ENCODE measurements around the gene RHBDL2.

RHBDL2 gene

DNA sequence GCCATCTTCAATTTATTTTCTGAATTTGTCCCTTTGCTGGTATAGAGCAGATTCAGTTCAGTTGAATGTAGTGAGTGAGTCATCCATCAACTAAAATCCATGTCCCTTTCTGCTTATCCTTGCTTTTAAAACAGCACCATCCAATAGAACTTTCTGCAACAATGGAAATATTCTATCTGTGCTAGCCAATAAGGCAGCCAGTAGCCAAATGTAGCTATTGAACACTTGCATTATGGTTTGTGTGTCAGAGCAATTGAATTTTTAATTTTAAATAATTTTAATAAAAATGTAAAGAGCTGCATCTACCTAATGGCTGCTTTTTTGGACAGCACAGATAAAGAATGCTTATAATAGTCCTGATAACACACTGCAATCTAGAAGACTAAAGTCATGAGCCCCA lies 60.1 kb downstream of the RHBDL2 start, which contains the start of gene GJA9:
Gene GJA9 (minus strand): TSS at position 101 of the 400 bp plus-strand sequence. CDS start 5,489 bp downstream, outside the sequence.
- Histone ChIP-seq H3K36me3 (ENCODE audit: insufficient read depth, low read length) (no peaks in the 10 kb centered on the region), H3K27me3 (ENCODE audit: insufficient read depth, low read length) (no peaks in the 10 kb centered on the region), H3K27ac (ENCODE audit: low read depth, low read length) (no peak within 1 kb of the TSS), H3K79me2 (ENCODE audit: control insufficient read depth, insufficient read depth, low read length, unreplicated experiment) (no peaks in the 10 kb centered on the region), H3K4me1 (ENCODE audit: control insufficient read depth, insufficient read depth, low read length, unreplicated experiment) (no peaks in the 10 kb centered on the region), H2AFZ (ENCODE audit: low read length, unreplicated experiment) (no peak within 1 kb of the TSS), H3K4me3 (ENCODE audit: low read depth, low read length) (no peak within 1 kb of the TSS)

DNA sequence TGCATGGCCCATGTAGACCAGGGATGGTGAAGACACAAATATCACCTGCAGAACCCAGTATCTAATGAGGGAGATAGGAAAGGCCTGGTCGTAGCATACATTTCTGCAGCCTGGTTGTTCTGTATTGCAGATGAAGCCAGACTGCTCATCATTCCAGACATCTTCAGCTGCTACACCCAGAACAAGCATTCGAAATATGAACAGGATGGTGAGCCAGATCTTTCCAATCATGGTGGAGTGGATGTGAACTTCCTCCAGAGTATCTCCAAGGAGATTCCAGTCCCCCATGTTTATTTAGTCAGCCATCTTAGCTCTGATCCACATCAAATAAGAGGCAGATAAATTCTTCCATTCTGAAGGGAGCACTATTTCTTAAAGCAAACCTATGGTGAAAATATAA lies 65.8 kb downstream of the RHBDL2 start:
- Histone ChIP-seq H3K79me2 (ENCODE audit: control insufficient read depth, insufficient read depth, low read length, unreplicated experiment) (peaks cover 24% of the 10 kb centered on the region), H3K27ac (ENCODE audit: low read depth, low read length) (no peak overlapping the region), H2AFZ (ENCODE audit: low read length, unreplicated experiment) (no peak overlapping the region), H3K27me3 (ENCODE audit: insufficient read depth, low read length) (no peaks in the 10 kb centered on the region), H3K4me1 (ENCODE audit: control insufficient read depth, insufficient read depth, low read length, unreplicated experiment) (peaks cover 15% of the 10 kb centered on the region), H3K36me3 (ENCODE audit: insufficient read depth, low read length) (no peaks in the 10 kb centered on the region), H3K4me3 (ENCODE audit: low read depth, low read length) (no peak overlapping the region)

DNA sequence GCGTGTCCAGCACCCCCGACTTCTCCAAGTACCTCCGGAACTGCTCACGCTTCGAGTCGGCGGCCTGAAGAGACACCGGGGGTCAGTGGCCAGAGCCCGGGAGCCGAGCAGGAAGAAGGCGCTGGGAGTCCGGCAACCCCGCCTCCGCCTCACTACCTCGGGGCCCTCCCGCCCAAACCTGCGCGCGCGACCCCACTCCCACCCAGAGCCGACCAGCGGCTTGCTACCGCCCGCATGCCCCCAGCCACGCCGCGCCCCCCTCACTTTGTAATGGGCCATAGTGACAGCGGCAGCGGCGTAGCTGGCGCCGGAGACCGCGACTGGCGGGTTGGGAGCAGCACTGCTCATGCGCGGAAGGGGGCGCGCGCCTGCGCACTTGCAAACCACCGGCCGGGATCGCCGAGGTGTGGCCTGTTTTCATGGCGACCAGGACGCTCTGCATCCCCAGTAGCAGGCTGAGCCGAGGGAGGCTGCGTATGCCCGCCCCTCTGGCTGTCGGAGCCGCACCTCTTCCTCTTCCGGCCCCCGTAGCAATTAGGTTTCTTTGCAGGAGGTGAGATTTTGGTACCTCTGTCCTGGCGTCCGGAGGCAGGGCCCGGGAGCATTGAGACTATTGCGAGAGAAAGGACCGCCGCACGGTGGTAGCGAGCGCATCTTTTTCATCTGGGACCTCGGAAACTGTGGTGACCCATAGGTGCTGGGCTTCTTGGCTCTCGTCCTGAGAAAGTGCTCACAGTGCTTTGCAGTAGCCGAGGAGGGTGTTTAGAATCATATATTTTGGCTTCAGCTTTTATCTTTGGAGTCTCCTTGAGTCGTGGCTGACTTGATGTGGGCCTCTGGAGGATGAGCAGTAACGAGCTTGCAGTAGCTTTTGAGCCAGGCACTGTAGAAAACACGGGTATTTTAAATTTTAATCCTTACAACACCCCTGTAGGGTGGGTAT lies 68.3 kb downstream of the RHBDL2 start, which contains the start of gene MYCBP:
Gene MYCBP (minus strand): TSS at position 322 of the 943 bp plus-strand sequence. CDS start 43 bp downstream, at position 279.
- 0 out of 2 replicates have a peak within 1 kb of the TSS, but pooled peaks have one; percentile 14 for H3K27ac ChIP-seq (ENCODE audit: low read depth, low read length)
- peak within 1 kb of the TSS; percentile 96 for H2AFZ ChIP-seq (ENCODE audit: low read length, unreplicated experiment)
- no peaks in the 10 kb centered on the region for H3K36me3 ChIP-seq (ENCODE audit: insufficient read depth, low read length)
- no peaks in the 10 kb centered on the region for H3K27me3 ChIP-seq (ENCODE audit: insufficient read depth, low read length)
- H3K79me2 ChIP-seq (ENCODE audit: control insufficient read depth, insufficient read depth, low read length, unreplicated experiment): peaks cover 25% of the 10 kb centered on the region
- H3K4me1 ChIP-seq (ENCODE audit: control insufficient read depth, insufficient read depth, low read length, unreplicated experiment): peaks cover 15% of the 10 kb centered on the region
- peak within 1 kb of the TSS; percentile 98 for H3K4me3 ChIP-seq (ENCODE audit: low read depth, low read length)

DNA sequence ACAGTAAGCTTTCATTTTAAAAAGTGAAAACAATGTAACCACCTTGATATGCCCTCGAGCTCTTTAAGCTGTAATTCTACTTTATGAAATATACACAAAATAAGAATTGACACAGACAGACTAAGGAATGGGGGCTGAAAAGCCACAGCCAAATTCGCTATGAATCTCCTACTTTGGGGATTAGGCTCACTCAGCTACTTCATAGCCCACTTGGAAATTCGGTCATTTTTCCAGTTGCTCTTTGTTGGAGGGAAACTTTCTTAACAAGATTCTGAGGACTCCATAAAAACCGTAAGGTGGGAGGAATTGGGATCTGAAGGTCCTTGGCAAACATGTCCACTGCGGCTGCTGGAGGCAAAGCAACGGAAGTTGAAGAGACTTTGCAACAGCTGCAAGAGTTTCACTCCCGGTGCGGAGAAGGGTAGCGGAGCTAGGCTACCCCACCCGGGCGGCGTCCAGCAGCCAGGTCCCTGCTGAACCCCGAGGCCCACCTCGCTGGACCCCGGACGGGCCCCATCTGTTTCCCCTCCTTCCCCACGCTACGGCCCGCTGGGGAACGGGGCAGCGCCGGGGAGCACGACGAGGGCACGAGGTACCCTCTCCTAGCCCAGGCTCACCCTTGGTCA lies 69.1 kb downstream of the RHBDL2 start:
- Histone ChIP-seq H3K79me2 (ENCODE audit: control insufficient read depth, insufficient read depth, low read length, unreplicated experiment) (peaks cover 33% of the 10 kb centered on the region), H3K36me3 (ENCODE audit: insufficient read depth, low read length) (no peaks in the 10 kb centered on the region), H3K4me3 (ENCODE audit: low read depth, low read length) (peak overlapping the region; percentile 98), H2AFZ (ENCODE audit: low read length, unreplicated experiment) (peak overlapping the region; percentile 51), H3K4me1 (ENCODE audit: control insufficient read depth, insufficient read depth, low read length, unreplicated experiment) (peaks cover 15% of the 10 kb centered on the region), H3K27ac (ENCODE audit: low read depth, low read length) (no peak overlapping the region), H3K27me3 (ENCODE audit: insufficient read depth, low read length) (no peaks in the 10 kb centered on the region)

DNA sequence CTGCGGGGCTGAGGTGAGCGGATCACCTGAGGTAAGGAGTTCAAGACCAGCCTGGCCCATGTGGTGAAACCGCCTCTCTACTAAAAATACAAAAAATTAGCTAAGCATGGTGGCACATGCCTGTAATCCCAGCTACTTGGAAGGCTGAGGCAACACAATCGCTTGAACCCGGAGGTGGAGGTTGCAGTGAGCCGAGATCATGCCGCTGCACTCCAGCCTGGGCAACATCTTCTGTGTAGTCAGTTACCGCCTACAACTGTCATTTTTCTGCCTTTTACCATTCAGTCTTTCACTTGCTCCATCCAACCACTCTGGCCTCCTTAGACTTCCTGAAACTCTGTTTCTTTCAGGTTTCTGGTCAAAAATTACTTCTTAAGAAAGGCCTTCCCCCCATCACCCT lies 70.6 kb downstream of the RHBDL2 start:
- no peak overlapping the region for H3K4me3 ChIP-seq (ENCODE audit: low read depth, low read length)
- no peak overlapping the region for H3K27ac ChIP-seq (ENCODE audit: low read depth, low read length)
- no peaks in the 10 kb centered on the region for H3K36me3 ChIP-seq (ENCODE audit: insufficient read depth, low read length)
- peaks cover 35% of the 10 kb centered on the region for H3K79me2 ChIP-seq (ENCODE audit: control insufficient read depth, insufficient read depth, low read length, unreplicated experiment)
- H3K4me1 ChIP-seq (ENCODE audit: control insufficient read depth, insufficient read depth, low read length, unreplicated experiment): peaks cover 15% of the 10 kb centered on the region
- no peaks in the 10 kb centered on the region for H3K27me3 ChIP-seq (ENCODE audit: insufficient read depth, low read length)
- no peak overlapping the region for H2AFZ ChIP-seq (ENCODE audit: low read length, unreplicated experiment)

DNA sequence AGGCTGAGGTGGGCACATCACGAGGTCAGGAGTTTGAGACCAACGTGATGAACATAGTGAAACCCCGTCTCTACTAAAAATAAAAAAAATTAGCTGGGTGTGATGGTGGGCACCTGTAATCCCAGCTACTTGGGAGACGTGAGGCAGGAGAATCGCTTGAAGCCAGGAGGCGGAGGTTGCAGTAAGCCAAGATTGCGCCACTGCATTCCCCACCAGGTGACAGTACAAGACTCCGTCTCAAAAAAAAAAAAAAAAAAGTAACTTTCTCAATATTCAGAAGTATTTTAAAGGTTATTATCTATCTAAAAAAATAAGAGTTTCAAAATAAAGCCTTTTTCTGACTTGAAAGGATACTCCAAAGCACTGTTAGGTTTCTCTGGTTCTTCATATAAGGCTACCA lies 74.4 kb downstream of the RHBDL2 start:
- Histone ChIP-seq H3K36me3 (ENCODE audit: insufficient read depth, low read length) (0 out of 2 replicates have a peak, but pooled peaks cover 13% of the 10 kb centered on the region), H3K79me2 (ENCODE audit: control insufficient read depth, insufficient read depth, low read length, unreplicated experiment) (peaks cover 36% of the 10 kb centered on the region), H3K27me3 (ENCODE audit: insufficient read depth, low read length) (no peaks in the 10 kb centered on the region)

DNA sequence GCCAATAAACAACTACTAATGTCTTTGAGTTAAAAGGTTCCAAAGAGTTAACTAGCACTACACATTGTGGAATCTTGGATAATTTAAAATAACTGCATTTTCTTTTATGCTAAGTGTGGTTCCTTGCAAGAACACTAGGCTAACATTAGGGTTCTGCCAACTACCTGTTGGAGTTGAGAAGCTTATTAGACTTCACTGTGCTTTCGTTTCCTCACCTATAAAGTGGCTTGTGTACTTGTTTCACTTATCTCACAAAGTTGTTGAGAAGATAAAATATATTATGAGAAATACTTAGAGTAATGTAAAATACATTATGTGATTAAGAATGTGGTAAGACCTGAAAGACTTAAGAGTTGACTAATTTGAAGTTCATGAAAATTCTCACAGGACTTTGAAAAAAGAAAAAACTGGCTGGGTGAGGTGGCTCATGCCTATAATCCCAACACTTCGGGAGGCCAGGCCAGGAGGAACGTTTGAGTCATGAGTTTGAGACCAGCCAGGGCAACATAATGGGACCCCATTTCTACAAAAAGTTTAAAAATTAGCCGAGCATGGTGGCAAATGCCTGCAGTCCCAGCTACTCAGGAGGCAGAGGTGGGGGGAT lies 76.4 kb downstream of the RHBDL2 start:
- Histone ChIP-seq H3K4me3 (ENCODE audit: low read depth, low read length) (no peak overlapping the region), H3K27ac (ENCODE audit: low read depth, low read length) (no peak overlapping the region), H2AFZ (ENCODE audit: low read length, unreplicated experiment) (no peak overlapping the region), H3K27me3 (ENCODE audit: insufficient read depth, low read length) (no peaks in the 10 kb centered on the region), H3K4me1 (ENCODE audit: control insufficient read depth, insufficient read depth, low read length, unreplicated experiment) (peaks cover 22% of the 10 kb centered on the region), H3K79me2 (ENCODE audit: control insufficient read depth, insufficient read depth, low read length, unreplicated experiment) (peaks cover 38% of the 10 kb centered on the region), H3K36me3 (ENCODE audit: insufficient read depth, low read length) (0 out of 2 replicates have a peak, but pooled peaks cover 13% of the 10 kb centered on the region)

More for the DNA sequence above, 74.4 kb downstream of the RHBDL2 start:
- H3K27ac ChIP-seq (ENCODE audit: low read depth, low read length): no peak overlapping the region
- H3K4me3 ChIP-seq (ENCODE audit: low read depth, low read length): no peak overlapping the region
- peaks cover 24% of the 10 kb centered on the region for H3K4me1 ChIP-seq (ENCODE audit: control insufficient read depth, insufficient read depth, low read length, unreplicated experiment)
- H2AFZ ChIP-seq (ENCODE audit: low read length, unreplicated experiment): no peak overlapping the region

DNA sequence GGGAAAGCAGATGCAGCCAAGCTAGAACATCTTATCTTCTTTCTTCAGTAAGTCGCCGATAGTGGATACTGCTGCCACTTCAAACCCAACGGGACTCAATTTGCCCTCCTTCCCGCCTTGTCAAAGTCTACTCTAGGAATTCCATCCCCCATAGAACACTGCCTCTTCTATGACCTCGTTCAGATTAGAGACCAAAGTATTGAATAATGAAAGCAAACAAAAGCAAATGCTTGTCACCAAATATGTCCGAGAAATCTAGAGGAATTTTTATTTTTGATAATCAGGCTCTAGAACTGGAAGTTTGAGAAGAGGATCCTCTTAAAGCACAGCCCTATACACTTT lies 81.2 kb downstream of the RHBDL2 start:
- Histone ChIP-seq H3K36me3 (ENCODE audit: insufficient read depth, low read length) (peaks cover 20% of the 10 kb centered on the region), H3K4me3 (ENCODE audit: low read depth, low read length) (peak overlapping the region; percentile 99), H3K4me1 (ENCODE audit: control insufficient read depth, insufficient read depth, low read length, unreplicated experiment) (peaks cover 33% of the 10 kb centered on the region), H3K27ac (ENCODE audit: low read depth, low read length) (no peak overlapping the region), H2AFZ (ENCODE audit: low read length, unreplicated experiment) (peak overlapping the region; percentile 100), H3K27me3 (ENCODE audit: insufficient read depth, low read length) (no peaks in the 10 kb centered on the region), H3K79me2 (ENCODE audit: control insufficient read depth, insufficient read depth, low read length, unreplicated experiment) (peaks cover 60% of the 10 kb centered on the region)

DNA sequence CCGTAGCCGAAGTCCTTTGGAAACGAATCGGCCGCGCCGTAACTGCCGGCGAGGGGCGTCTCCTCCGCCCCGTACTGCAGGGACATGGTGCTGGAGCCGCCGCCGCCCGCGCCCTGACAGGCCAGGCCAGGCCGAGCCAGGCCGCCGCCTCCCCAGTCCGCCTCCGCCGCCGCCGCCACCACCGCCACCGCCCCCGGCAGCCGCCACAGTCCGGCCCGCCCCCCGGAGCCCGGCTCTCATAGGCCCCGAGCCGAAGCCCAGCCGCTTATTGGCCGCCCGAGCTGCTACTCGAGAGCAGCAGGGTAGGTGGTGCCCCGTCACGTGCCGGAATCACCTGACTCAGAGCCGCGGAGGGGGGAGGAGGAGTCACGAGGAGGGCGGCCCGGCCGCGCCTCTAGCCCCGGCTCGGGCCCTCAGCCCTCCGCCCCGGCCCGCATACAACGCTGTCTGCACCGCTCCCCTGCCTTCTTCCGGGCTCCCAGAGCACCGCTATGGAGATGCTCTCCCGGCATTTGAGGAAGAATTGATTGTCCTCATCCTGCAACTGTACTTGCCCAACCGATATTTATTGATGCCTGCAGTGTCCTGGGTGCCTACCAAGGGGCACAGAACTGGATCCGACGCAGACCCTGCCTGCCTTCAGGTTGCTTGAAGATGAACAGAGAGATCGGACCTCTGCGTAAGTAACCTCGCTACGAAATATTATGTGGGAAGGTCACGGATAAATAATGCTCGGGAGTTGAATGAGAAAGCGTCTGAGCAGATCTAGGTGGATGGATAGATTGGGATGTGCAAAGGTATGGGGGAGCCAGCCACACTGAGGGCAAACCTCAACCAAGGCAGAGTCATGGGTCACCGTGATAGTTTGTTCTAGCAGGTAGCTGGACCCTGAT lies 81.8 kb downstream of the RHBDL2 start, which contains the start of gene RRAGC:
Gene RRAGC (minus strand): TSS at position 212 of the 893 bp plus-strand sequence. CDS start 126 bp downstream, at position 86.
- H3K27ac ChIP-seq (ENCODE audit: low read depth, low read length): peak within 1 kb of the TSS; percentile 59; the same call in 1 of the 2 replicates
- peaks cover 33% of the 10 kb centered on the region for H3K4me1 ChIP-seq (ENCODE audit: control insufficient read depth, insufficient read depth, low read length, unreplicated experiment)
- peaks cover 25% of the 10 kb centered on the region for H3K36me3 ChIP-seq (ENCODE audit: insufficient read depth, low read length)
- no peaks in the 10 kb centered on the region for H3K27me3 ChIP-seq (ENCODE audit: insufficient read depth, low read length)
- peaks cover 56% of the 10 kb centered on the region for H3K79me2 ChIP-seq (ENCODE audit: control insufficient read depth, insufficient read depth, low read length, unreplicated experiment)
- H3K4me3 ChIP-seq (ENCODE audit: low read depth, low read length): peak within 1 kb of the TSS; percentile 99
- H2AFZ ChIP-seq (ENCODE audit: low read length, unreplicated experiment): peak within 1 kb of the TSS; percentile 100

Data from ACC112 (cell line).